Colonic mucosa (tissue), 4 donors: ENCODE data around the gene RSPH10B2. TPM values are rescaled to one million over a fixed set of nuclear protein-coding genes. Genes with fewer than 3 reads are reported as not detected.
"Not testable (repeated sequence)": the region's sequence is repeated elsewhere in the genome, so short reads cannot be mapped to it uniquely, and the experiment has no call there.

Experiments used
- DNase-seq: peaks from one replicate; pipeline ENCODE4 v3.0.0-alpha.2; 2020
- H3K27ac ChIP-seq: fragments of 200-600 bp; one replicate; pipeline ENCODE4 v1.8.0; 2021
- H3K27me3 ChIP-seq: fragments of 200-600 bp; one replicate; pipeline ENCODE4 v1.8.0; 2021
- H3K36me3 ChIP-seq: fragments of 200-600 bp; one replicate; pipeline ENCODE4 v1.8.0; 2021
- H3K4me1 ChIP-seq: fragments of 200-600 bp; one replicate; pipeline ENCODE4 v1.8.0; 2021; ENCODE audit warnings: mild to moderate bottlenecking
- H3K4me3 ChIP-seq: fragments of 200-600 bp; one replicate; pipeline ENCODE4 v1.8.0; 2021
- H3K9ac ChIP-seq, 2 donors: one replicate each; pipeline ENCODE4 v1.7.0; 2013; ENCODE audit warnings: control low read depth in 2 of 2, low read depth in 2 of 2, low read length in 2 of 2
- H3K9me3 ChIP-seq: fragments of 200-600 bp; one replicate; pipeline ENCODE4 v1.8.0; 2021
- CTCF ChIP-seq: fragments of 200-600 bp; IDR thresholded peaks from one replicate; pipeline ENCODE4 v1.8.0; 2022; ENCODE audit warnings: antibody characterized with exemption, mild to moderate bottlenecking
- intact Hi-C: fragments of 100-400 bp; cut with DNase I; formaldehyde crosslinking; loops from one replicate; pipeline ENCODE4 v1.14.1; 2022
- total RNA-seq, 2 donors: library from RNA; stranded (reverse); fragmentation: NEBNext Ultra II Directional in 1 of 2; extraction: Animal tissue kit (Norgen Biotek cat#: 25700) in 1 of 2; gene quantifications; one replicate each; pipeline ENCODE4 v1.2.1, GENCODE V29; 2021
- donor health status: healthy.
- donor health status: DM: no; HTN: no; CAD: no.
- donor health status: DM: no; HTN: no; CAD: no.

Gene RSPH10B2
- under 1 TPM in 1 of 2 donors, not detected in 1; 0.42 TPM for total RNA-seq

GRCh38 chr7:6753964-6754363 is at the start of gene RSPH10B2:
TSS of gene RSPH10B2 (plus strand) at chr7:6754103. CDS start at chr7:6757678, 3,575 bp downstream.
- H3K27me3 ChIP-seq, H3K4me3 ChIP-seq, H3K9me3 ChIP-seq, DNase-seq, H3K27ac ChIP-seq, H3K4me1 ChIP-seq, intact Hi-C loops, H3K9ac ChIP-seq, H3K36me3 ChIP-seq: not testable (repeated sequence)

GRCh38 chr7:6705959-6706665 is 47.8 kb upstream of the RSPH10B2 start:
- peak overlapping the region; percentile 90 to 99 for H3K9ac ChIP-seq
- intact Hi-C loops, result no loop called here
- H3K36me3 ChIP-seq, result no peaks in the 10 kb centered on the region
- peaks cover 5% of the 10 kb centered on the region for H3K4me1 ChIP-seq
- peak; percentile 28 for DNase-seq
- TF ChIP-seq CTCF, result no peak
- no peaks in the 10 kb centered on the region for H3K27me3 ChIP-seq
- peak overlapping the region; percentile 92 for H3K4me3 ChIP-seq
- no peaks in the 10 kb centered on the region for H3K9me3 ChIP-seq
- H3K27ac ChIP-seq, result peak overlapping the region; percentile 67

- no peak for TF ChIP-seq CTCF
- Histone ChIP-seq H3K27ac (peak within 1 kb of the TSS; percentile 67), H3K36me3 (no peaks in the 10 kb centered on the region), H3K4me1 (peaks cover 5% of the 10 kb centered on the region), H3K9me3 (no peaks in the 10 kb centered on the region), H3K9ac (peak within 1 kb of the TSS; percentile 90 to 99), H3K4me3 (peak within 1 kb of the TSS; percentile 92), H3K27me3 (no peaks in the 10 kb centered on the region)
- intact Hi-C loops, result no loop called here
- peak; percentile 98 for DNase-seq
Observed at GRCh38 chr7:6706666-6707407, 47.1 kb upstream of the RSPH10B2 start, which contains the start of gene ZNF12. TSS of gene ZNF12 (minus strand) at chr7:6706947. CDS start at chr7:6705173, 1,774 bp downstream.

GRCh38 chr7:6708304-6708703 is 45.6 kb upstream of the RSPH10B2 start:
- intact Hi-C loops, result no loop called here
- Histone ChIP-seq H3K9me3 (no peaks in the 10 kb centered on the region), H3K9ac (no peak overlapping the region), H3K27ac (no peak overlapping the region), H3K36me3 (no peaks in the 10 kb centered on the region), H3K4me3 (no peak overlapping the region), H3K27me3 (no peaks in the 10 kb centered on the region), H3K4me1 (peaks cover 5% of the 10 kb centered on the region)
- TF ChIP-seq CTCF, result no peak
- DNase-seq, result no peak

GRCh38 chr7:6709808-6710207 is 44.1 kb upstream of the RSPH10B2 start:
- H3K4me1 ChIP-seq, result peaks cover 5% of the 10 kb centered on the region
- no peak overlapping the region for H3K4me3 ChIP-seq
- no peaks in the 10 kb centered on the region for H3K9me3 ChIP-seq
- TF ChIP-seq CTCF, result no peak
- H3K27me3 ChIP-seq, result no peaks in the 10 kb centered on the region
- H3K27ac ChIP-seq, result no peak overlapping the region
- no peak for DNase-seq
- no peaks in the 10 kb centered on the region for H3K36me3 ChIP-seq
- intact Hi-C loops, result no loop called here
- no peak overlapping the region for H3K9ac ChIP-seq

- intact Hi-C loops, result no loop called here
- no peak for DNase-seq
- no peak overlapping the region for H3K27ac ChIP-seq
- no peak overlapping the region for H3K4me3 ChIP-seq
- no peak overlapping the region for H3K9ac ChIP-seq
- TF ChIP-seq CTCF, result no peak
- H3K27me3 ChIP-seq, result no peaks in the 10 kb centered on the region
- no peaks in the 10 kb centered on the region for H3K9me3 ChIP-seq
- H3K36me3 ChIP-seq, result no peaks in the 10 kb centered on the region
- H3K4me1 ChIP-seq, result no peaks in the 10 kb centered on the region
Observed at GRCh38 chr7:6714360-6714759, 39.5 kb upstream of the RSPH10B2 start.

GRCh38 chr7:6715898-6716297 is 38.0 kb upstream of the RSPH10B2 start:
- H3K9ac ChIP-seq, H3K27ac ChIP-seq, H3K36me3 ChIP-seq, H3K4me3 ChIP-seq, H3K4me1 ChIP-seq, H3K27me3 ChIP-seq, intact Hi-C loops, H3K9me3 ChIP-seq, DNase-seq: not testable (repeated sequence)
